Tibial nerve (tissue), 4 donors: ENCODE results near the gene TOM1L2.

Experiments used
- CTCF ChIP-seq, 5 experiments: fragments of 200-600 bp in 3 of 5; fragments of 450-650 bp in 2 of 5; sonication (generic) in 3 of 5; IDR thresholded peaks; one replicate each; pipeline ENCODE4 v1.5.1; 2016 to 2019; ENCODE audit warnings: antibody characterized with exemption in 5 of 5, mild to moderate bottlenecking in 3 of 5, moderate library complexity in 2 of 5
- EP300 ChIP-seq, 2 donors: sonication (generic); formaldehyde crosslinking; IDR thresholded peaks; one replicate each; pipeline ENCODE4 v1.6.1; 2017; ENCODE audit warnings: antibody characterized with exemption in 2 of 2, mild to moderate bottlenecking in 1 of 2
- POLR2A ChIP-seq, 2 donors: fragments of 450-650 bp; IDR thresholded peaks; one replicate each; pipeline ENCODE4 v1.6.1; 2017; ENCODE audit warnings: antibody characterized with exemption in 2 of 2, mild to moderate bottlenecking in 2 of 2, moderate library complexity in 2 of 2

GRCh38 chr17:17899486-17899885 is 72.7 kb downstream of the TOM1L2 start:
- TF ChIP-seq CTCF (IDR thresholded peaks at IDR 0.05) (no peak), POLR2A (IDR thresholded peaks at IDR 0.05) (no peak), EP300 (IDR thresholded peaks at IDR 0.05) (no peak)
